ENCODE results near the gene KCNF1. TPM values are rescaled to one million over a fixed set of nuclear protein-coding genes. Genes with fewer than 3 reads are reported as not detected.

Gene KCNF1
- total and polyA plus RNA-seq, 9 donors, result 2.0 to 6.6 (median 5.5) TPM

DNA sequence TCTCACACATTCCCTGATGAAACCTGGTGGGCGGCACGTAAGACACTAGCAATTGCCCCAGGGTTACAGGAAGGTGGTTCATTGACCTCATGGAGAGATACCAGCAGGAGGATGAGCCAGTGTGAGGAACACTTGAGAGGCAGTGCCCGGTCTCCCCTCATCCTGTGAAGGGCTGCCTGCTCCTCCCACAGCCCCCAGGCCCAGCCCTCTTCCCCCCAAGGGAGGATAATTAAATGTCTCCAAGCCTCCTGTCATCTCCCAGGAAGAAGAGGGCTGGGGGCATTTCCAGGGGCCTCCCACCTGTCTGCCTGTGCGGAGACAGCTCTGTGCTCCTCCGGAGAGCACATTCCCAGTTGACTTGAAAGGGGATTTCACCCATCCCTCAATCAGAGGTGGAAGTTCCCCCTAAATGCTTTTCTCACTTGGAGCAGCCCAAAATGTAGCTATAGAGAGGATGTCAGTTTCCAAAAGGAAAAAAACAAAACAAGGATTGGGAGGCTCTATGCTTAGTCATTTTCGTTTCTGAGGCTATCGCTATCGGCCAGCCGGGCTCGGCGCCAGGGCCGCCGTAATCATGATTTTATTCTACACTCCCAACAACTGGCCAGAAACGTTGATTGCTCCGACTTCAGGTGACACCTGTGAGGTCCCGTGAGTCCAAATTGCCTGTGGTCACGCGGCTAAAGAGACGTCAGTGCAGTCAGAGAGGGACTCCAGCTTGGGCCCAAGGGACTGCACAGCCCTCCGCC is 7.1 kb downstream of the KCNF1 start:
- peak; percentile 45 for DNase-seq
- Histone ChIP-seq H3K9me3 (replicated peaks; ENCODE audit: control insufficient read depth, low read depth, low read length) (no peaks in the 10 kb centered on the region), H3K36me3 (ENCODE audit: control insufficient read depth, insufficient read depth, low read length) (no peaks in the 10 kb centered on the region), H3K27me3 (ENCODE audit: control insufficient read depth, insufficient read depth, low read length) (peaks cover 10% of the 10 kb centered on the region), H3K27ac (ENCODE audit: low read length) (no peak overlapping the region), H3K4me3 (ENCODE audit: low read length) (no peak overlapping the region), H3K4me1 (ENCODE audit: control insufficient read depth, insufficient read depth, low read length) (peaks cover 25% of the 10 kb centered on the region)
- WGBS (ENCODE audit: insufficient coverage), result 33% methylated on average over 17 of the region's 20 CpGs

DNA sequence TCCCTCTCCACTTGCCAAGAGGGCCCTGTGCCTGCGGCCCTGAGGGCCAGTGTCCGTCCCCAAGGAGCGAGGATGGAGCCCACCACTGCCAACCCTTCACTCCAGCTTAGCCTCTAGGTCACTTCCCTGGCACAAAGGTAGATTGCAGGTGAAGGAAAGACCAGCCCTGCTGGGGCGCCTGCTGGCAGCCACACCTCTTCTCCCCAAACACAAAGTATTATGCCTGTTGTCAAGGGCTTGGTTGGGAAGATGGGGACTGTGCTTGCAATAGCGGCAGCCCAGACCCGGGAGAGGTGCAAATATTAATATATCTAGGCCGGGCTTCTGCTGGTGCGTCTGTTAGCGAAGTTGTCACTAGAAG is 7.7 kb downstream of the KCNF1 start:
- H3K27ac ChIP-seq (ENCODE audit: low read length), result no peak overlapping the region
- WGBS (ENCODE audit: insufficient coverage), result 59% methylated on average over 2 of the region's 9 CpGs
- H3K9me3 ChIP-seq (replicated peaks; ENCODE audit: control insufficient read depth, low read depth, low read length), result no peaks in the 10 kb centered on the region
- peaks cover 5% of the 10 kb centered on the region for H3K27me3 ChIP-seq (ENCODE audit: control insufficient read depth, insufficient read depth, low read length)
- no peak for DNase-seq
- H3K4me3 ChIP-seq (ENCODE audit: low read length), result no peak overlapping the region
- no peaks in the 10 kb centered on the region for H3K36me3 ChIP-seq (ENCODE audit: control insufficient read depth, insufficient read depth, low read length)
- peaks cover 20% of the 10 kb centered on the region for H3K4me1 ChIP-seq (ENCODE audit: control insufficient read depth, insufficient read depth, low read length)

DNA sequence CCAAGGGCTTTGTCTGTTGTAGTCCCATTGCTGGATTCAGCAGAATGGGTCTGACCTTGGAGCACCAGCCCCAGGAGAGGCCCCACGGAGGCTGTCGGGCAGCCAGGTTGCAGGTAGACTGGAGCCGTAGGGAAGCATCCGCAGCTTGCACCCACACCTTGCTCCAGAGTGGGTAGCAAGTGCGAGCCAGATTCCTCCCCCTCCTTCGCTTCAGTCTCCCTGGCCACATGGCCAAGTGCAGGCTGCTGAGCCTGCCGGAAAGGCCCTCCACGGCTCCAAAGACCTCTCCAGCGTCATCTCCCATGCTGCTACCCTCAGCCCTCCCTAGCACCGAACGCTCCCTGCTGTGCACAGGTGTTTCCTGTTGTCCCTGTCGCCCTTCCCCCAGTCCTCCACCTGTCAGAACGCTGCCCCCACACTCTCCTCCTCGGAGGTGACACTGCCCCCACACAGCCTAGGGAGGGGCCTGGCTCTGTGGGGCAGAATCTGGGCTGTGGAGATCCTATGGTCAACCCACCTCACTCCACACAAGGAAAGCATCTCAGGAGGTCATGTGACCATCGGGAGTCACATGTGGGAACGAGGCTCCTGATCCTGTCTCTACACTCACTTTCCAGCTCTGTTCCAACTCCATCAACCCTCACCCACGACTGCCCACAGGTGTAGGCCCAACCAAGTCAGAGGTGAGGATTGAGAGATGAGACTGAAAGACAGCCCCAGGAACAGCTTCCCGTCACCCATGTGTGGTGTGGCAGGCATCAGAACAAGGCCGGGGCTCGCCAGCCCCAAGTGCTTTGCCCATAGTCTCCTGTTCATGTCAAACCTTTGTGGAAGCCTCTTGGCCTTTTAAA is 8.3 kb downstream of the KCNF1 start:
- Histone ChIP-seq H3K36me3 (ENCODE audit: control insufficient read depth, insufficient read depth, low read length) (no peaks in the 10 kb centered on the region), H3K4me3 (ENCODE audit: low read length) (no peak overlapping the region), H3K27ac (ENCODE audit: low read length) (no peak overlapping the region), H3K9me3 (replicated peaks; ENCODE audit: control insufficient read depth, low read depth, low read length) (no peaks in the 10 kb centered on the region), H3K27me3 (ENCODE audit: control insufficient read depth, insufficient read depth, low read length) (peaks cover 5% of the 10 kb centered on the region), H3K4me1 (ENCODE audit: control insufficient read depth, insufficient read depth, low read length) (peaks cover 20% of the 10 kb centered on the region)
- no peak for DNase-seq
- 58% methylated on average over 16 of the region's 20 CpGs for WGBS (ENCODE audit: insufficient coverage)

DNA sequence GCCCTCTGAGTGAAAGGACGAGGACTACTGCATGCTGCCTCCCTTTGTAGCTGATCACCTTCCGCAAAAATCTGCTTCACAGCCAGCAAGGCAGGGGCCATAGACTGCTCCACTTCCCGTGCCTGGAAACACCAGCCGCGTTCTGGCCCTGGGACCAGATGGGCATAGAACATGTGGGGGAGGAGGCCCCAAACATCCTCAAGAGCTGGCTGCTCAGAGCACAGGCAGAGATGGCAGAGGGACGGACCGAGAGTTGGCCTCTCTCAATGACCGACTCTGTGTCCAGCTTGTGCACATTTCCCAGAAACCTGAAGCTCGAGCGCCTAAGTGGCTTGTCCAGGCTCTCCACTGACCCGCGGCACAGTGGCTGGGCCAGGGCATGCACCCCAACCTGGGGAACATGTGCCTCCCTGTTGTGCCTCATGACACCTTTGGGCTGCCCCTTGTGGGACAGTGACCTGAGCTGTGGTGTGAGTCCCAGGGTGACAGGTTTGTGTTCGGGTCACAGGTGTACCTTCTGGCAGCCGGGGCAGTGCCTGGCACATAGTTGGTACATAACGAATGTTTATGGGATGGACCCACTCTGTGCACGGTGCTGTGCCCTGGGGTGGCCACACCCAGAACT is 9.1 kb downstream of the KCNF1 start:
- Histone ChIP-seq H3K9me3 (replicated peaks; ENCODE audit: control insufficient read depth, low read depth, low read length) (no peaks in the 10 kb centered on the region), H3K4me3 (ENCODE audit: low read length) (no peak overlapping the region), H3K27ac (ENCODE audit: low read length) (no peak overlapping the region), H3K4me1 (ENCODE audit: control insufficient read depth, insufficient read depth, low read length) (peaks cover 14% of the 10 kb centered on the region), H3K27me3 (ENCODE audit: control insufficient read depth, insufficient read depth, low read length) (peaks cover 6% of the 10 kb centered on the region), H3K36me3 (ENCODE audit: control insufficient read depth, insufficient read depth, low read length) (no peaks in the 10 kb centered on the region)
- WGBS (ENCODE audit: insufficient coverage), result 81% methylated on average over 15 of the region's 16 CpGs
- DNase-seq, result no peak

DNA sequence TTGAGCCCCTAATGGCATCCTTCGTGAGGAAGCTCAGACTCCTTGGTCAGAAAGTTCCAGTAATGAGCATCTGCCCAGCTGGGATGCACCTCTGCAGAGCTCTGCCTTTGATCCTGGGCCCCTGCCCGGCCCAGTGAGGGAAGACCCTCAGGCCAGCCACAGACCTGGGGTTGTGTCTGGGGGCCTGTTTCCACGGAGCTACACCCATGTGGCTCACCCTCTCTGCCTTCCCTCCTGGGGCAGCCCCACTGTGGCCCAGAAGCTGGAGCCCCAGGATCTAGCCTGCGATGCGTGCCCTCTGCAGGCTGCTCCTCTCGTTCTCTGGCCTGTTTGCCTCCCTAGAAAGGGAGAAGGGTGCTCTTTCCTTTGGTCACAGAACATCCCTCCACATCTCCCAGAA is 9.8 kb downstream of the KCNF1 start:
- H3K9me3 ChIP-seq (replicated peaks; ENCODE audit: control insufficient read depth, low read depth, low read length), result no peaks in the 10 kb centered on the region
- WGBS (ENCODE audit: insufficient coverage), result 65% methylated on average over 3 of the region's 6 CpGs
- peaks cover 14% of the 10 kb centered on the region for H3K4me1 ChIP-seq (ENCODE audit: control insufficient read depth, insufficient read depth, low read length)
- no peaks in the 10 kb centered on the region for H3K36me3 ChIP-seq (ENCODE audit: control insufficient read depth, insufficient read depth, low read length)
- H3K27me3 ChIP-seq (ENCODE audit: control insufficient read depth, insufficient read depth, low read length), result peaks cover 6% of the 10 kb centered on the region
- DNase-seq, result no peak
- no peak overlapping the region for H3K4me3 ChIP-seq (ENCODE audit: low read length)
- H3K27ac ChIP-seq (ENCODE audit: low read length), result no peak overlapping the region

- H3K4me3 ChIP-seq (ENCODE audit: low read length), result no peak overlapping the region
- no peak overlapping the region for H3K27ac ChIP-seq (ENCODE audit: low read length)
- no peaks in the 10 kb centered on the region for H3K36me3 ChIP-seq (ENCODE audit: control insufficient read depth, insufficient read depth, low read length)
- H3K27me3 ChIP-seq (ENCODE audit: control insufficient read depth, insufficient read depth, low read length), result peaks cover 6% of the 10 kb centered on the region
- peaks cover 14% of the 10 kb centered on the region for H3K4me1 ChIP-seq (ENCODE audit: control insufficient read depth, insufficient read depth, low read length)
- DNase-seq, result no peak
- H3K9me3 ChIP-seq (replicated peaks; ENCODE audit: control insufficient read depth, low read depth, low read length), result no peaks in the 10 kb centered on the region
- 61% methylated on average over 10 of the region's 20 CpGs for WGBS (ENCODE audit: insufficient coverage)
Observed at GRCh38 chr2:10922307-10923007, 10.7 kb downstream of the KCNF1 start.

DNA sequence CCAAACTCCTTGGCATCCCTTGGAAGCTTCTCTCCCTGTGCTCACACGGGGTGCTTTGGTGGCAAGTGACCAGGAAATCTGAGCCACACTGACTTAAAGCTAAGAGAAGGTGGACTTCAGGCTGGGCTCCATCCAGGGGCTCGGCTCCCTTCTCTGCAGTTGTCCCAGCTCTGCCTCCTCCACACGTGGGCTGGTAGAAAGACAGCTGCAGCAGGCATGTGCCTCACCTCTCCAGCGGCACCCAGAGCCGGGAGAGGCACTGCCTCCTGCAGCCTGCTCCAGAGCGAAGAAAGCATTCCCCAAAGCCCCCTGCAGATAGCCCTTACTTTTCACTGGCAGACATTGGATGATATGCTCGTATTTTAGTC is 11.3 kb downstream of the KCNF1 start:
- H3K27ac ChIP-seq (ENCODE audit: low read length), result no peak overlapping the region
- H3K4me1 ChIP-seq (ENCODE audit: control insufficient read depth, insufficient read depth, low read length), result peaks cover 14% of the 10 kb centered on the region
- 70% methylated on average over 6 of the region's 7 CpGs for WGBS (ENCODE audit: insufficient coverage)
- no peak for DNase-seq
- H3K36me3 ChIP-seq (ENCODE audit: control insufficient read depth, insufficient read depth, low read length), result no peaks in the 10 kb centered on the region
- no peak overlapping the region for H3K4me3 ChIP-seq (ENCODE audit: low read length)
- H3K27me3 ChIP-seq (ENCODE audit: control insufficient read depth, insufficient read depth, low read length), result peaks cover 6% of the 10 kb centered on the region
- no peaks in the 10 kb centered on the region for H3K9me3 ChIP-seq (replicated peaks; ENCODE audit: control insufficient read depth, low read depth, low read length)

DNA sequence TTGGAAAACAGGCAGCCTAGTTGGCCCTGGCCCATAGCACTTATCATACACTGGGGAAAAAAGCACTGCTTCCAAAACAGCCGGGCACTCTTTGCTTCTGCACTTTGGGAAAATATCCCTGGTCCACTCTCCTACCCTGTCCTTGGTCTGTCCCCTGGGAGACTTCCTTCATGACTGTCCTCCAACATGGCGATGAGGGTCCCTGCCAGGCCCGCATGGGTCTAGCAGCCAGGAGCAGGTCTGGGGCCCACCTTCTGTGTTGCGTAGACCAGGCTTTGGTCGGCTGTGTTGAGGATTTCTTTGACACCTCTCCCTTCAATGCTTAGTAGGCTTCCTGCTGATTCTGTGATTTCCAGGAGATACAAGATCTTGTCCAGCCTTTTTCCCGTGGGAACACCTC is 12.2 kb downstream of the KCNF1 start:
- no peak overlapping the region for H3K27ac ChIP-seq (ENCODE audit: low read length)
- H3K9me3 ChIP-seq (replicated peaks; ENCODE audit: control insufficient read depth, low read depth, low read length), result no peaks in the 10 kb centered on the region
- DNase-seq, result no peak
- H3K4me3 ChIP-seq (ENCODE audit: low read length), result no peak overlapping the region
- no peaks in the 10 kb centered on the region for H3K36me3 ChIP-seq (ENCODE audit: control insufficient read depth, insufficient read depth, low read length)
- peaks cover 7% of the 10 kb centered on the region for H3K27me3 ChIP-seq (ENCODE audit: control insufficient read depth, insufficient read depth, low read length)
- 77% methylated on average over 6 of the region's 6 CpGs for WGBS (ENCODE audit: insufficient coverage)
- H3K4me1 ChIP-seq (ENCODE audit: control insufficient read depth, insufficient read depth, low read length), result peaks cover 8% of the 10 kb centered on the region

GRCh38 chr2:10924441-10924840 is 12.7 kb downstream of the KCNF1 start:
- Histone ChIP-seq H3K9me3 (replicated peaks; ENCODE audit: control insufficient read depth, low read depth, low read length) (no peaks in the 10 kb centered on the region), H3K27me3 (ENCODE audit: control insufficient read depth, insufficient read depth, low read length) (peaks cover 7% of the 10 kb centered on the region), H3K27ac (ENCODE audit: low read length) (no peak overlapping the region), H3K36me3 (ENCODE audit: control insufficient read depth, insufficient read depth, low read length) (no peaks in the 10 kb centered on the region), H3K4me1 (ENCODE audit: control insufficient read depth, insufficient read depth, low read length) (peaks cover 3% of the 10 kb centered on the region), H3K4me3 (ENCODE audit: low read length) (no peak overlapping the region)
- DNase-seq, result no peak
- WGBS (ENCODE audit: insufficient coverage), result 88% methylated on average over 5 of the region's 5 CpGs

GRCh38 chr2:10924859-10925258 is 13.1 kb downstream of the KCNF1 start:
- 73% methylated on average over 4 of the region's 5 CpGs for WGBS (ENCODE audit: insufficient coverage)
- Histone ChIP-seq H3K4me3 (ENCODE audit: low read length) (no peak overlapping the region), H3K27me3 (ENCODE audit: control insufficient read depth, insufficient read depth, low read length) (peaks cover 7% of the 10 kb centered on the region), H3K27ac (ENCODE audit: low read length) (no peak overlapping the region), H3K4me1 (ENCODE audit: control insufficient read depth, insufficient read depth, low read length) (no peaks in the 10 kb centered on the region), H3K36me3 (ENCODE audit: control insufficient read depth, insufficient read depth, low read length) (no peaks in the 10 kb centered on the region), H3K9me3 (replicated peaks; ENCODE audit: control insufficient read depth, low read depth, low read length) (no peaks in the 10 kb centered on the region)
- DNase-seq, result no peak

Measured in muscle of leg (tissue), 11 donors.